Renal pelvis (tissue), 4 donors: ENCODE measurements around the gene SQSTM1. TPM values are rescaled to one million over a fixed set of nuclear protein-coding genes. Genes with fewer than 3 reads are reported as not detected.

ENCODE experiments used
- DNase-seq: peaks from one replicate; pipeline ENCODE4 v3.0.0-alpha.2; 2013
- polyA plus RNA-seq, 3 donors: library from polyadenylated mRNA; unstranded; fragments of 120-200 nt; gene quantifications; one replicate each; pipeline ENCODE4 v1.2.1, GENCODE V29; 2013; ENCODE audit not compliant: insufficient read length in 3 of 3

The SQSTM1 gene
- polyA plus RNA-seq, 3 donors: 109 to 121 (median 112) TPM

- no peak for DNase-seq
Measured at GRCh38 chr5:179792612-179793467, 27.9 kb upstream of the SQSTM1 start.

GRCh38 chr5:179793468-179794139 lies 27.1 kb upstream of the SQSTM1 start, which contains the start of gene LTC4S:
LTC4S (plus strand) TSS chr5:179793986; CDS start chr5:179794081, 95 bp downstream.
- DNase-seq: no peak

GRCh38 chr5:179794171-179794570 lies 26.5 kb upstream of the SQSTM1 start:
- DNase-seq: no peak

- no peak for DNase-seq
Measured at GRCh38 chr5:179794575-179794974, 26.1 kb upstream of the SQSTM1 start.

GRCh38 chr5:179795049-179795862 lies 25.4 kb upstream of the SQSTM1 start:
- no peak for DNase-seq

- DNase-seq: no peak
Measured at GRCh38 chr5:179795863-179796833, 24.6 kb upstream of the SQSTM1 start.

GRCh38 chr5:179796877-179797608 lies 23.7 kb upstream of the SQSTM1 start:
- DNase-seq: no peak

GRCh38 chr5:179797741-179798140 lies 23.0 kb upstream of the SQSTM1 start:
- no peak for DNase-seq

- no peak for DNase-seq
Measured at GRCh38 chr5:179798144-179798770, 22.4 kb upstream of the SQSTM1 start.

- no peak for DNase-seq
Measured at GRCh38 chr5:179798771-179799643, 21.7 kb upstream of the SQSTM1 start.

GRCh38 chr5:179799644-179799973 lies 21.1 kb upstream of the SQSTM1 start:
- DNase-seq: no peak

- no peak for DNase-seq
Measured at GRCh38 chr5:179800071-179800695, 20.5 kb upstream of the SQSTM1 start.

GRCh38 chr5:179800696-179801201 lies 20.0 kb upstream of the SQSTM1 start:
- no peak for DNase-seq

GRCh38 chr5:179801304-179802206 lies 19.1 kb upstream of the SQSTM1 start:
- no peak for DNase-seq

GRCh38 chr5:179802207-179802883 lies 18.4 kb upstream of the SQSTM1 start:
- DNase-seq: no peak

GRCh38 chr5:179802950-179803562 lies 17.6 kb upstream of the SQSTM1 start:
- DNase-seq: no peak
